Neural cell (in vitro differentiated cells): ENCODE data around the gene FBXO24. TPM values are rescaled to one million over a fixed set of nuclear protein-coding genes. Genes with fewer than 3 reads are reported as not detected.

ENCODE experiments used
- H2AFZ ChIP-seq: fragments of 200-600, 300-800 bp; sonication (generic), shearing (Covaris generic); 2 replicates; pipeline ENCODE4 v1.6.0; 2014; ENCODE audit warnings: low read depth, mild to moderate bottlenecking, antibody characterized with exemption, low read length, moderate library complexity
- H3F3A ChIP-seq: fragments of 200-600 bp; shearing (Covaris generic); 2 replicates; pipeline ENCODE4 v1.6.1; 2016; ENCODE audit warnings: mild to moderate bottlenecking, moderate library complexity, mixed read lengths, antibody characterized with exemption, low read length; ENCODE audit not compliant: insufficient read depth, poor library complexity, severe bottlenecking
- H3K27ac ChIP-seq: fragments of 200-600, 300-800 bp; sonication (generic), shearing (Covaris generic); 2 replicates; pipeline ENCODE4 v1.5.1; 2014; ENCODE audit warnings: mild to moderate bottlenecking, low read length, moderate library complexity
- H3K27me3 ChIP-seq: fragments of 300-800, 200-600 bp; sonication (generic), shearing (Covaris generic); 2 replicates; pipeline ENCODE4 v1.6.0; 2014; ENCODE audit warnings: mild to moderate bottlenecking, low read depth, low read length, moderate library complexity; ENCODE audit not compliant: insufficient read depth
- H3K36me3 ChIP-seq: fragments of 300-800, 200-600 bp; sonication (generic), shearing (Covaris generic); 2 replicates; pipeline ENCODE4 v1.5.1; 2014; ENCODE audit warnings: mild to moderate bottlenecking, antibody characterized with exemption, low read length, moderate library complexity; ENCODE audit not compliant: insufficient read depth
- H3K4me2 ChIP-seq: fragments of 300-800, 200-600 bp; sonication (generic), shearing (Covaris generic); 2 replicates; pipeline ENCODE4 v1.6.0; 2014; ENCODE audit warnings: mild to moderate bottlenecking, low read length
- H3K4me3 ChIP-seq: fragments of 300-800, 200-600 bp; sonication (generic), shearing (Covaris generic); 2 replicates; pipeline ENCODE4 v1.5.1; 2014; ENCODE audit warnings: mild to moderate bottlenecking, low read length, moderate library complexity
- H3K79me2 ChIP-seq: fragments of 200-600 bp; shearing (Covaris generic); replicated peaks from 2 replicates; pipeline ENCODE4 v1.6.0; 2014; ENCODE audit warnings: mild to moderate bottlenecking, low read length, moderate library complexity; ENCODE audit not compliant: insufficient read depth
- H3K9ac ChIP-seq: fragments of 300-800, 200-600 bp; sonication (generic), shearing (Covaris generic); 2 replicates; pipeline ENCODE4 v1.6.1; 2016; ENCODE audit warnings: mild to moderate bottlenecking, low read length, mixed read lengths
- H3K9me2 ChIP-seq: fragments of 200-600 bp; shearing (Covaris generic); 2 replicates; pipeline ENCODE4 v1.6.1; 2016; ENCODE audit warnings: mild to moderate bottlenecking, low read length, mixed read lengths; ENCODE audit not compliant: insufficient read depth
- H3K9me3 ChIP-seq: fragments of 200-600, 300-800 bp; sonication (generic), shearing (Covaris generic); 2 replicates; pipeline ENCODE4 v1.6.1; 2016; ENCODE audit warnings: mild to moderate bottlenecking, mixed run types, low read length, moderate library complexity, mixed read lengths
- H4K20me1 ChIP-seq: fragments of 200-600 bp; shearing (Covaris generic); 2 replicates; pipeline ENCODE4 v1.6.1; 2016; ENCODE audit warnings: mild to moderate bottlenecking, mixed run types; ENCODE audit not compliant: insufficient read depth
- CTCF ChIP-seq: fragments of 450-650 bp; IDR thresholded peaks from 2 replicates; pipeline ENCODE4 v1.5.1; 2014; ENCODE audit warnings: antibody characterized with exemption, mild to moderate bottlenecking, moderate library complexity; ENCODE audit not compliant: poor library complexity, severe bottlenecking
- EP300 ChIP-seq: fragments of 450-650 bp; conservative IDR thresholded peaks from 2 replicates; pipeline ENCODE4 v1.6.1; 2014; ENCODE audit warnings: antibody characterized with exemption, mild to moderate bottlenecking, moderate library complexity; ENCODE audit not compliant: poor library complexity, severe bottlenecking
- EZH2 ChIP-seq: fragments of 200-600, 300-800 bp; shearing (Covaris generic), sonication (generic); IDR thresholded peaks from 2 replicates; pipeline ENCODE4 v1.6.1; 2014; ENCODE audit warnings: antibody characterized with exemption, low read length, borderline replicate concordance, mild to moderate bottlenecking; ENCODE audit not compliant: insufficient read depth, poor library complexity, severe bottlenecking
- MXI1 ChIP-seq: fragments of 450-650 bp; conservative IDR thresholded peaks from 2 replicates; pipeline ENCODE4 v1.6.1; 2014; ENCODE audit warnings: antibody characterized with exemption, mild to moderate bottlenecking; ENCODE audit not compliant: poor library complexity, severe bottlenecking
- POLR2AphosphoS5 ChIP-seq: IDR thresholded peaks from 2 replicates; pipeline ENCODE4 v1.6.1; 2012
- RAD21 ChIP-seq: fragments of 450-650 bp; conservative IDR thresholded peaks from 2 replicates; pipeline ENCODE4 v1.6.1; 2014; ENCODE audit warnings: antibody characterized with exemption, mild to moderate bottlenecking, moderate library complexity
- REST ChIP-seq: IDR thresholded peaks from 2 replicates; pipeline ENCODE4 v1.6.1; 2012; ENCODE audit warnings: borderline replicate concordance
- SMC3 ChIP-seq: fragments of 450-650 bp; conservative IDR thresholded peaks from 2 replicates; pipeline ENCODE4 v1.6.1; 2014; ENCODE audit warnings: antibody characterized with exemption, mild to moderate bottlenecking, moderate library complexity; ENCODE audit not compliant: poor library complexity
- TAF1 ChIP-seq: IDR thresholded peaks from 2 replicates; pipeline ENCODE4 v1.6.1; 2012; ENCODE audit warnings: low read depth
- polyA plus RNA-seq: library from polyadenylated mRNA; depleted of rRNA; stranded (reverse); fragments of >200 nt; gene quantifications from 2 replicates; pipeline ENCODE4 v1.2.3, GENCODE V29; 2014

The FBXO24 gene
- polyA plus RNA-seq, 1 donor from 2014 or later: 0.52 TPM

- Histone ChIP-seq H3K4me2 (no peak overlapping the region), H3F3A (no peaks in the 10 kb centered on the region), H2AFZ (no peak overlapping the region), H3K27me3 (no peaks in the 10 kb centered on the region), H3K27ac (no peak overlapping the region), H3K9me3 (no peaks in the 10 kb centered on the region), H3K36me3 (no peaks in the 10 kb centered on the region), H3K79me2 (no peaks in the 10 kb centered on the region), H4K20me1 (no peaks in the 10 kb centered on the region), H3K9me2 (no peaks in the 10 kb centered on the region), H3K4me3 (no peak overlapping the region), H3K9ac (no peak overlapping the region)
- TF ChIP-seq EP300: no peak
- TF ChIP-seq POLR2AphosphoS5: no peak
- no peak for TF ChIP-seq MXI1
- no peak for TF ChIP-seq CTCF
- TF ChIP-seq SMC3: no peak
- no peak for TF ChIP-seq EZH2
- TF ChIP-seq TAF1: no peak
- TF ChIP-seq REST: no peak
- no peak for TF ChIP-seq RAD21
Measured at GRCh38 chr7:100595188-100595587, 9.1 kb downstream of the FBXO24 start.

GRCh38 chr7:100598425-100598824 lies 12.3 kb downstream of the FBXO24 start:
- no peak overlapping the region for H3K4me2 ChIP-seq
- TF ChIP-seq POLR2AphosphoS5 (no peak), REST (no peak), CTCF (no peak), SMC3 (no peak), MXI1 (no peak), TAF1 (no peak), RAD21 (no peak), EZH2 (no peak), EP300 (no peak)
- H3F3A ChIP-seq: no peaks in the 10 kb centered on the region
- H3K9me3 ChIP-seq: no peaks in the 10 kb centered on the region
- H3K4me3 ChIP-seq: no peak overlapping the region
- H3K27me3 ChIP-seq: peaks cover 4% of the 10 kb centered on the region
- H3K27ac ChIP-seq: no peak overlapping the region
- no peak overlapping the region for H3K9ac ChIP-seq
- no peaks in the 10 kb centered on the region for H3K79me2 ChIP-seq
- no peaks in the 10 kb centered on the region for H3K36me3 ChIP-seq
- no peak overlapping the region for H2AFZ ChIP-seq
- no peaks in the 10 kb centered on the region for H4K20me1 ChIP-seq
- H3K9me2 ChIP-seq: no peaks in the 10 kb centered on the region
